ENCODE measurements around the gene KCTD5.

Gene KCTD5

GRCh38 chr16:2698103-2698870 is 16.0 kb downstream of the KCTD5 start:
- no peak for DNase-seq

GRCh38 chr16:2698965-2699750 is 16.8 kb downstream of the KCTD5 start:
- DNase-seq: no peak

GRCh38 chr16:2699791-2700600 is 17.7 kb downstream of the KCTD5 start:
- no peak for DNase-seq

- DNase-seq: no peak
Measured at GRCh38 chr16:2700786-2701185, 18.5 kb downstream of the KCTD5 start.

GRCh38 chr16:2701272-2701671 is 18.9 kb downstream of the KCTD5 start:
- no peak for DNase-seq

GRCh38 chr16:2701713-2702437 is 19.6 kb downstream of the KCTD5 start:
- DNase-seq: no peak

GRCh38 chr16:2702438-2702825 is 20.1 kb downstream of the KCTD5 start:
- DNase-seq: no peak

- DNase-seq: no peak
Measured at GRCh38 chr16:2702871-2703745, 20.8 kb downstream of the KCTD5 start.

GRCh38 chr16:2704166-2704982 is 22.1 kb downstream of the KCTD5 start:
- no peak for DNase-seq

GRCh38 chr16:2704983-2705275 is 22.6 kb downstream of the KCTD5 start:
- DNase-seq: no peak

- no peak for DNase-seq
Measured at GRCh38 chr16:2705351-2705750, 23.0 kb downstream of the KCTD5 start.

- DNase-seq: no peak
Measured at GRCh38 chr16:2706085-2706484, 23.8 kb downstream of the KCTD5 start.

GRCh38 chr16:2706611-2707311 is 24.4 kb downstream of the KCTD5 start:
- DNase-seq: no peak

- DNase-seq: no peak
Measured at GRCh38 chr16:2707368-2708289, 25.3 kb downstream of the KCTD5 start.

GRCh38 chr16:2708290-2708639 is 25.9 kb downstream of the KCTD5 start:
- DNase-seq: no peak

- no peak for DNase-seq
Measured at GRCh38 chr16:2708955-2709587, 26.7 kb downstream of the KCTD5 start.

- no peak for DNase-seq
Measured at GRCh38 chr16:2709588-2709984, 27.3 kb downstream of the KCTD5 start.

- no peak for DNase-seq
Measured at GRCh38 chr16:2710021-2710710, 27.8 kb downstream of the KCTD5 start.

All from islet precursor cell (in vitro differentiated cells).